ENCODE results near the gene L2HGDH.
A peak's percentile ranks its signal among the peaks of the same experiment; 100 is the strongest.

The L2HGDH gene

GRCh38 chr14:50225974-50226297, 86.1 kb downstream of the L2HGDH start:
- peak; percentile 18 for DNase-seq

GRCh38 chr14:50225067-50225973, 86.7 kb downstream of the L2HGDH start:
- no peak for DNase-seq

- no peak for DNase-seq
Measured at GRCh38 chr14:50222055-50222613, 89.9 kb downstream of the L2HGDH start.

GRCh38 chr14:50218501-50218900, 93.5 kb downstream of the L2HGDH start:
- no peak for DNase-seq

- no peak for DNase-seq
Measured at GRCh38 chr14:50215416-50215815, 96.6 kb downstream of the L2HGDH start.

- DNase-seq: no peak
Measured at GRCh38 chr14:50213795-50214194, 98.2 kb downstream of the L2HGDH start.

- no peak for DNase-seq
Measured at GRCh38 chr14:50212726-50213125, 99.3 kb downstream of the L2HGDH start.

- DNase-seq: no peak
Measured at GRCh38 chr14:50210074-50210473, 102.0 kb downstream of the L2HGDH start.

- no peak for DNase-seq
Measured at GRCh38 chr14:50198499-50198898, 113.5 kb downstream of the L2HGDH start.

GRCh38 chr14:50191499-50191898, 120.5 kb downstream of the L2HGDH start:
- DNase-seq: no peak

All from NCI-H2227 treated with DMSO at 0.1 percent for 48 hours (cell line).